Hematopoietic multipotent progenitor cell treated with erythropoietin and hydrocortisone succinate and interleukin-3 and kit ligand, for 6 days (in vitro differentiated cells): ENCODE data around the gene CENPB.

Experiments used
- DNase-seq: peaks from one replicate; pipeline ENCODE4 v3.0.0-alpha.2; 2015

The CENPB gene

DNA sequence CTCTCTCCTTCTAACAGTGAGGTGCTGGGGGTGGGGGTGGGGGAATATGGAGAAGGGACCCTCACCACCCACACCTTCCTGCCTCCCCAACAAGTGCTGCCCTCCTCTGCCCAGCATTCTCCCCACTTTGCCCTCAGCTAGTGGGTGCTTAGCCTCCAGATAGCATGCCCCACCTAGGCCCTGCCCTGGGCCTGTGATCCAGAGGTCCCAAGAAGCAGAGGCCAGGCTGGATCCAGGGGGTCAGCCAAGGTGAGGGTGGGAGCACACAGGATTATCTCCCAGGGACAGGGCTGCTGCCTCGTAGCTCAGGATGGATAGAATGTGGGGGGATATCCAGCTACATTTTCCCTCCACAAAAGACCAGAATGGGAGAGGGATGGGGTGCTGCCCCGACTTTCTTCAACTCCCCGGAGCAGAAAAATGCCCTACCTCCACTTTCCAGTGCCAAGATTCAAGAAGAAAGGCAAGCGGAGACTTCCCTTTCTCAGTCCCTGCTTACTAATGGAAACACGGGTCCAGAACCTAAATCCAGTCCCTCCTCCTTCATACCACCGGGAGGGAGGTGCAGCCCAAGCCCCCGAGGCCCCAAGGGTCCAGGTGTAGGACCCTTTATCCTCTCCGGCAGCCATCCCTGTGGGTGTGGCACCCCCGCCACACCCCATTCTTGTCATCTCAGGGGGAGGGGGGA, 20.0 kb downstream of the CENPB start:
- peak; percentile 38 for DNase-seq

DNA sequence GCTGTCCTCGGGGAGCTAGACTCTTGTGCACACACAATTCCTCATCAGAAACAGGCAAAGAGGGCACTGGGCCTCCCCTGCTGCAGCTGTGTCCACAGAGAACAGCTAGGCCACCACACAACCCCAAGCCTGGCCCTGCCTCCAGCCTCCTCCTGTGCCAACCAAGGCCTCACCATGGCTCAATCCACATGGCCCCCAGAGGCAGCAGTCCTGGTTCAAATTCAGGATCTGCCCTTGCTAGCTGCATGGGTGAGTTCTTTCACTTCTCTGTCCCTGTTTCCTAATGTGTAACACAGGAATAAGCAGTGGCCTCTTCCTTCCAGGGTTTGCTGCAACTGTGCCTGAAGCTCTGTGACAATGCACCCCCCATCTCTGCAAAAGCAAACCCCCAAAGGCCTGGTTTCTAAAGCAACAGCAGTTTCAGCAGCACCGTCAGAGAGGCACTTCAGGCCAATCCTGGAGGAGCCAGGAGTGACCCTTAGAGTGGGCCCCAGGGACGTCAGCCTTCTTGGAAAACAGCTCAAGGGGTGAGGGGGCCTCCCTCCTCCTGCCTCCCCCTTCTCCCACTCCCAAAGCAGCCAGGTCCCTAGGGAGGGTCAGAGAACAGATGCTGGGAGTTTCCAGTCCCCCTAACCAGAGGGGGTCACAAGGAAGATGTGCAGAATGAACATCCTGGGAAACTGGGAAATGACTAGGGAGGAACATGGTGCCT, 21.2 kb downstream of the CENPB start:
- DNase-seq: no peak

DNA sequence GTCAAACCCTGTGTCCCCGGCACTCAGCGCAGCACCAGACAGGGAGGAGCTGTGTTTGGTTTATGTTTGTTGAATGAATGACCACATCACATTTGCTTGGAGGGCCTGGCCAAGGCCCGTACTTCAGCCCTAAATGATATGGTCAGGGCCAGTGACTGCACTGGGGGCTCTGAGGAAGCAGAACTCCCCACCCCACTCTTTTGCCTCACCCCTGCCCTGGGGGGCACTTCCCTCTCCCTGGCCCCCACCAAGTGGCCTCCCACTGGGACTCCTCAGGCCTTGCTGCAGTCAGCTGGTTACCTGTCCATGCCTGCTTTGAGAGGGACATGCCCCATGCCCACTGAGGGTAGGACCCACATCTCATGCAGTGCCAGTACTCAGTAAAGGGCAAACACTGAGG, 21.9 kb downstream of the CENPB start:
- DNase-seq: no peak

DNA sequence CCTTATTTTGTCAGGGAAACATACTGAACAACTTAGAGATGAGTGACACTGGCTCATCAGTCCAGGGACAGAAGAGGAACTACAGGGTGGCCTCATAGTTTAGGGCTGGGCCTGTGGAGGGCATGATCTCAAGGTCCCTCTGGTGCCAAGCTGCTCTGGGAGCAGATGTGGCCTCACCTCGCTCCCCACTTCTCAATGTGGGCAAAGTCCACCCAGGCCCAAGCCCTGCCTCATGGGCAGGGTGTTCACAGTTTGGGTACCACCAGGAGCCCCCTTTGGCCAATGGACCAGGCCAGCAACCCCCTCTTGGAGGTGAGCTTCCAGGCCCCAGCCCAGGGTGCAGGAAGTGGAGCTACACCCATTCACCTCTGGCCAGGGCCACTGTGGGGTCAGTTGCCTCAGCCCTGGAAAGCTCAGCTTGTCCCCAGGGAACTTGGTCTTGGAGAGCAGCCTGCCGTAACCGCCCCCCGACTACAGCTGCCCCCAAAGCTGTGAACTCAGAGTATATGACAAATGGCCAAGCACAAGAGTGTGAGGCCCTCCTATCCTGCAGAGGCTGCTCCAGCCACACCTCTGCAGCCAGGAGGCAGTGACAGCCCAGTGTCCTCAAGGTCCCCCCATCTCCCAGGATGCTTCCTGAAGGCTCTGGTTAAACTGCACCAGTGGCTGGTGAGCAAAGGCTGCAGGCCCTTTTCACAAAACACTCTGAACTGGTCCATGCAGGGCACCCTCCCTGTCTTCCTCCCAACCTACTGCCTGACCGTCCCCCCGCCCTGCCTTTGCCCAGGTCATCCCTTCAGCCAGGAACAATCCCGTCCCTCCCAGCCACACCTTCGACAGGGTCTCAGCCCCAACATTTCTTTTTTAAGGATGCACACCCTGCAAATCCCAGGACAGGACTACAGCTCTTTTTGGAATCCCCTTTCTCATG, 22.6 kb downstream of the CENPB start:
- DNase-seq: no peak

DNA sequence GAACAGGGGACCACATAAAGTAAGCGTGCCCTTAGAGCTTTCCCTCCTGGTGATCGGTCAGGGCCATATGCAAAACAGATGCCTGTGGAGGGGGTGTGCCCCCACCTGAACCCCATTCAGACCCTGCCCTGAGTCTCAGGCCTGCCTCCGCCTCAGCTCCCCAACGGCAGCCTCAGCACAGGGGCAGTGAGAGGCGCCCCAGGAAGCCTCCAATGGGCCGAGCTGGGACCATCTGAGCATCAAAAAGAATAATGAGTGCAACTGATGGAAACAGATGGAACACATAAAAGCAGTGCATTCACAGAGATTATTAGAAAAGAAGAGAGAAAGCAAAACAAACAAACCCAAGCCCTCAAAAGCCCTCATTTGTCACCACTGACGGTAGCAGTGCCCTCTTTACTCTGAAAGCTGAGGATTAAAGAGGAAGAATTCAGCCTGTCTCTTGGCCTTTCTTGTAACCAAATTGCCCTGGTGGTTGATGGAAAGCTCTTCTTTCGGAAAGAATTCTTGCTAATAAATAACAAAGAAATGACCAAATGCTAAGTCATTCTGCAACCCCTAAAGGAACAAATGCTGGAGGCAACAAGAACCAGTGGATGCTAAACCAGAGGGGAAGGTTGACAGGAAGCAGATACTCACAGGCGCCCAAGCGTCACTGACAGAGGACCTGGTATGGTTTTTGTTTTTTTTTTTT, 25.7 kb downstream of the CENPB start:
- DNase-seq: no peak

DNA sequence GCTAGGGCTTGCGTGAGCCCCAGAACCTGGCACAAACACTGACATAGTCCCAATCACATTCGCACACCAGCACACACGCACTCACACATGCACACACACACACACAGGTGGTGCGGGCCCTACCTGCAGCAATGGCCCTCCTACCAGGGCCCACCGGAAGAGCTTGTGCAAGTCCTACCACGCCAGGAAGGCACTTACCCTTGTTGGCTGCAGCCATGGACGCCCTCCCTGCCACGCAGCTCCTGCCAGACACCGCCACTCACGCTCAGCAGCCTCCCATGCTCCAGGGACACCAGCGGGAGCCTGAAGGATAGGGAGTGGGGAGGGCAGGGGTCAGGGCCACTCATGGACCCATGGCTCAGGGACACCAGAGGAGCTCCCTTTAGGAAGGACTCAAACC, 26.7 kb downstream of the CENPB start:
- no peak for DNase-seq

DNA sequence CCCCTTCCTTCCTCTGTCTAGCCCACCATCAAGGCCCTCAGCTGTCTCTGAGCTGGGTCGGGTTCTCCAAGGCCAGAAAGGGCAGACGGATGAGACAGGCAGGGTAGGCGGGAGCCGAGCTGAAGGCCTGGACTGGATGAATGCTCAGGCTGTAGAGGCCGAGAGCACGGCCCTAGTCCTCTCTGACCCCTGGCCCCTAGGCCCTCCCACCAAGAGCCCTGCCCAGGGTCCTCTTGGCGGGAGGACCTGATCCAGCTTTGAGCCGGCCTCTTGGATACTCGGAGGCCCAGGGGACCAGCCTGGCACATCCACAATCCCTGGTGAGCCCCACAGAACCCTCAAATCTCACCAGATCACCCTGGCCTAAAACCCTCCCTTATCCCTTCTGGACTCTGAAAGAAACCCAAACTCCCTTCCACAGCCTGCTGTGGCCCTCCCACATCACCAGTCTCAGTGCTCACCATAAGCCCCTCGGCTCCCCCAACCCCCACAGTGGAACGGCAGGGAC, 27.2 kb downstream of the CENPB start:
- no peak for DNase-seq

DNA sequence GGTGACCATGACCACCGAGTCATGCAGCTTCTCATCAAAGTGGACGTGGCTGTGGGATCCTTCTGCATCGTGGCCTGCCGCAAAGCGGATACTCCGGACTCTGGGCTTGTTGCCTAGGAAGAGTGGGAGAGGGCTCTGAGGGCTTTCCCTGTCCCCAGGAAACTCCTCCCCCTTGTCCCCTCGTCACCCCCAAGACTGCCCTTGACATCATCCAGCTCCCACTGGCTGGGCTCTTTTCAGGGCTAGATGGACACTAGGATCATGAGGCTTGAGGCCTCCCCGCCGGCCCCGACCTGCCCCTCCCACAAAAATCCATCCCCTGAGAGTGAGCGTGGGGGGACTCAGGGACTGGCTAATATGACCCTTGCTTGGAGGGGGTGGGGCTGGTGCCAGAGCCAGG, 28.0 kb downstream of the CENPB start:
- no peak for DNase-seq

DNA sequence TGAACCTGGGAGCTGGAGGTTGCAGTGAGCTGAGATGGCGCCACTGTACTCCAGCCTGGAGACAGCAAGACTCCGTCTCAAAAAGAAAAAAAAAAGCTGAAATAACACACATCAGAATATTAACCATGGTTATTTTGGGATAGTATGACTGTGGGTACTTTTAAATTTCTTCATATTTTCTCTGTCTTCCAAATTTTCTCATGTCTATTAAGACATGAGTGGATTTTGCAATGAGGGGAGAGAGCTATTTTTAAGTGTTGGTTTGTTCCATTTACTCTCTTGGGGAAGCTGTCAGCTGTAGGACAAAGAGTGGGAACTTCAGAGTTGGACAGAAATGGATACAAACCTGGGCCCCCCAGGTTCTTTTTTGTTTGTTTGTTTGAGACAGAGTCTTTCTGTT, 29.3 kb downstream of the CENPB start:
- DNase-seq: no peak

DNA sequence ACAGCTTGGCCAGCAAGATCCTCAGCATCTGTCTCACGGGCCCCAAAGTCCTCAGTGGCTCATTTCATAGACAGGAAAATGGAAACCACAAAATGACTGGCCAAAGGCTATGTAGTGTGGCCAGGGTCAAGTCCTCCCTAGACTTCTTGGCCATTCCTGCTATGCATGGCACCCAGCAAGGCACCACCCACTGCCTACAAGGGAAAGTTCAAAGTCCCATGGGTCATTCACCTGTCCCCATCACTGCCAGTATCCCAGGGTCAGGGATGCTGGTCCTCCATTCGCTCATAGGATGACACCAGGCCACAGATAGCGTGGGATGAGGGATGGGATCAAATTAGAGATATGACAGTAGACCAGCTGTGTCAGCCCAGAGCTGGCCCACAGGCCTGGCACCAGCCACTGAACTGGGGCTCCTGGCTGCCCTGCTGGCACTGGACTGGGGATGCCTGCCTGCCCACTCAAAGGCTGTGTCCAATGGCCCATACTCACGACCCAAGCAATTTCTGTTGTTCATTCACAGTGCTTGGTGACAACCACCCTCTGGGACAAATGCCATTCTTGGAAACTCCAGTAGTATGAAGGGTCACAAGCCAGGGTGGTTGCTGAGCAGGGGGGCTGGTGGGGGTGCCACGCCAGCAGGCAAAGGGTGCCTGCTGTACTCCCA, 30.6 kb downstream of the CENPB start:
- DNase-seq: no peak

DNA sequence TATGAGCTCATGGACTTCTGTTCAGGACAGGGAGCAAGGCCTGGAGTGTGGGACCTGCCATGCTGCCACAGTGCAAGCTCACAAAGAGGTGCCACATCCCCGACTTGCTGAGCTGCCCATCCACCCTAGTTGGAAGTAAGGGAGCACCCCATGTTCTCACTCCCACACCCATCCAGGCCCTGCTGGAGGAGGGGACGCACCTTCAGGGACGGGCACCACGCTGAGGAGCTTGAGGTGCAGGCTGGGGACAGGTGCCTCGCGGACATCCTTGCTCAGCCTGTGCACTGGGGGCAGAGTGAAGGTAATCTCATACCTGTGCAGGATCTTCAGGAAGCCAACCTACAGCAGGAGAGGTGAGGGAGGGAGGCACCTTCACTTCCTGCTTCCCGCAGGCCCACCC, 31.3 kb downstream of the CENPB start:
- no peak for DNase-seq

DNA sequence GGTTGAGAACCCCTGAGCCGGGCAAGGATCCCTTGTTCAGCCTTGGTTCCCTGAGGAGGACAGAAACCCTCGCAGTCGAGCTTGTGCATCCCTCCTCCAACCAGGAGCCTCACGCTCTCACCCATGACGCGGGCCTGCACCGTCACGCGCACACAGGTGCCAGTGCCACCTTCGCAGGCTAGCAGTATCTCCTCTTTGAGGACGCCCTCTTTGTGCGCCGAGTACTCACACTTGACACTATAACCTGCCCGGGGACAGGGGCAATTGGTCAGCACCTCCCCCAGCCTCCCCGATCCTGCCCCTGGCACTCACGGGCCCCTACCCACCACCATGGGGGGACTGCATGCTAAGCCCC, 32.3 kb downstream of the CENPB start:
- no peak for DNase-seq

DNA sequence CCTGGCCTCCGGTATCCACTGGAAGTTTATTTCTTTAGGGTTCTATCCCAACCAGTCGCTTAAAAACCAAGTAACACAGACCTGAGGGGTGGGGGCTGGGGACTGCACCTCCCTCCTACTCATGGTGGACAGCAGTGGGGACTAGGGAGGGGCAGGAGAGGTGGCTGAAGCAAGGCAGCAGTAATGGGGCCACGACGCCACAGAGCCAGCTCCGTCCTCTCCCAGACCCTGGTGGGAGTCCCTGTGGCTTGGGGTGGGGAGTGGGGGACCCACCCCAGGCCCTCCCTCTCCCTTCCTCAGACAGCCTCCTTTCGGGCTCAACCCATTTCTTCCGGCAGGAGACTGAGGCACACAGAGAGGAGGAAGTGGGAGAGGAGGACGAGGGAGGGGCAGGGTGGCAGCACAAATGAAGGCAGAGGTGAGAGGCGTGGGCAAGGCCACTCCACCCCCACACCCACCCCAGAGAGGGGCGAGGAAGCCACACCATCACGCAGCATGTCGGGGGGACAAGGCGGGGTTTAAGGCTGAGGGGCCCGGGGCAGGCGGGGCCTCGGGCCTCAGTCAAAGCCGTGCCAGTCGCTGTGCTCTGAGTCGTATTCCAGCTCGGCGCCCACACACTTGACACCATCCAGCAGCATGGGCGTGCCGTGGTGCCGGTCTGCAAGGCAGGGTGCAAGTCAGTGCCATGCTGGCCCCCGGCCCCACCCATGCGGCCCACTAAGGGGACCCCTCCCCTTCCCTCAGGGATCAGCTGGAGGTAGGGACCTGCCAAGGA, 32.9 kb downstream of the CENPB start:
- DNase-seq: no peak

DNA sequence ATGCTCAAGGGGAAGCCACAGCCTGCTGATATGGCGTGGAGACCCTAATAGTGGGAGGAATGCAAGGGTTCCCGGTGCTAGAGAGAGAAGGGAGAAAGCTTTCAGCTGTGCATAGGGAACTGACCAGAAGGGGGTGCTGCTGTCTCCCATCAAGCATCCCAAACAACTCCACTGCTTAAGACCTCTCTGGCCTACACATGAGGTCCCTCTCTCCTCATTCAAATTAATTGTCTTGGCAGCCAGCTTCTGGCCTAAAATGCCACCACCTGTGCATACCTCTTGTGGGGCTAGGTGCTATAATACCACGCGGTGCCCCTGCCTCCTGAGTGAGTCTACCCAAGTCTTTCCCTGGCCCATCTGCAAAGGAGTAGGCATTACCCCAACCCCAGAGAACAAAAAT, 33.4 kb downstream of the CENPB start:
- peak; percentile 92 for DNase-seq

DNA sequence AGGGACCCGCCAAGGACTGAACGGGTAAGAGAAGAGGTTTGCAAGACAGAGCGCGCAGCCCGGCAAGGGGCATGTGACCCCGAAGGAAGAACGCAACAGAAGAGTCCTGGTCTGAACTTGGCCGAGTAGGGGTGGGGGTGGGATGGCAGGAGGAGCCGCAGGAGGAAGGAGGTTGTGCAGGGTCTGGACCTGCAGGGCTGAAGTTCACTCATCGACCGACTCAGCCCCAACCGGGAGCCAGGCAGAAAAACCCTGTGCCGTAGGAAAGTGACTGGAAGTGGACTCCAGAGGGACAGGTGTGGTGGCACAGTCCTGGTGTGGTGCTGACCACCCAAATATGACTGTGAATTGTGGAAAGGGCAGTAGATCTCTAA, 34.2 kb downstream of the CENPB start:
- no peak for DNase-seq

DNA sequence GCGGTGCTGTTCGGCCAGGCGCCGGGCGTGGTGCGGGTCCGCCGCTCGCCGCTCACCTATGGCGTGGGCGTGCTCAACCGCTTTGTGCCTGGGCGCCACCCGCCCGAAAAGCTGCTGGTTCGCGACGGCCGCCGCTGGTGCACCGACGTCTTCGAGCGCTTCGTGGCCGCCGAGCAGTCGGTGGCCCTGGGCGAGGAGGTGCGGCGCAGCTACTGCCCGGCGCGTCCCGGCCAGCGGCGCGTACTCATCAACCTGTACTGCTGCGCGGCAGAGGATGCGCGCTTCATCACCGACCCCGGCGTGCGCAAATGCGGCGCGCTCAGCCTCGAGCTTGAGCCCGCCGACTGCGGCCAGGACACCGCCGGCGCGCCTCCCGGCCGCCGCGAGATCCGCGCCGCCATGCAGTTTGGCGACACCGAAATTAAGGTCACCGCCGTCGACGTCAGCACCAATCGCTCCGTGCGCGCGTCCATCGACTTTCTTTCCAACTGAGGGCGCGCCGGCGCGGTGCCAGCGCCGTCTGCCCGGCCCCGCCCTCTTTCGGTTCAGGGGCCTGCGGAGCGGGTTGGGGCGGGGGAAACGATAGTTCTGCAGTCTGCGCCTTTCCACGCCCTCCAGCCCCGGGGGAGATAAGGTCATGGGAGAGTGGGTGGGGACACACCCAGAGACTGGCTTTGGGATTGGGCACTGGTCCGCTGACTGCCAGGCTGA, 34.7 kb downstream of the CENPB start:
- DNase-seq: peak; percentile 96

DNA sequence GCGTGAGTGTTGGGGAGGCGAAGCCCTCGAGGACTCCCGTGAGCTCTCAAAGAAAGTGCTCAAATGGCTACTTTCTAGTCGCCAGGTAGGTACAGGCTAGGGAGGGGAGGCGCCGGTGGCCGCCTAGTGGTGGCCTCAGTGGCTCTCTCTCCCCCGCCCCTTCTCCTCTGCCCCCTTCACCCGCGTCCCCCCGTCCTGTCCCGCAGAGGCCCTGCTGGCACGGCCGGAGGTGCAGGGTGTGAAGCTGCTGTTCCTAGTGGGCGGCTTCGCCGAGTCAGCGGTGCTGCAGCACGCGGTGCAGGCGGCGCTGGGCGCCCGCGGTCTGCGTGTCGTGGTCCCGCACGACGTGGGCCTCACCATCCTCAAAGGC, 35.2 kb downstream of the CENPB start:
- DNase-seq: no peak

DNA sequence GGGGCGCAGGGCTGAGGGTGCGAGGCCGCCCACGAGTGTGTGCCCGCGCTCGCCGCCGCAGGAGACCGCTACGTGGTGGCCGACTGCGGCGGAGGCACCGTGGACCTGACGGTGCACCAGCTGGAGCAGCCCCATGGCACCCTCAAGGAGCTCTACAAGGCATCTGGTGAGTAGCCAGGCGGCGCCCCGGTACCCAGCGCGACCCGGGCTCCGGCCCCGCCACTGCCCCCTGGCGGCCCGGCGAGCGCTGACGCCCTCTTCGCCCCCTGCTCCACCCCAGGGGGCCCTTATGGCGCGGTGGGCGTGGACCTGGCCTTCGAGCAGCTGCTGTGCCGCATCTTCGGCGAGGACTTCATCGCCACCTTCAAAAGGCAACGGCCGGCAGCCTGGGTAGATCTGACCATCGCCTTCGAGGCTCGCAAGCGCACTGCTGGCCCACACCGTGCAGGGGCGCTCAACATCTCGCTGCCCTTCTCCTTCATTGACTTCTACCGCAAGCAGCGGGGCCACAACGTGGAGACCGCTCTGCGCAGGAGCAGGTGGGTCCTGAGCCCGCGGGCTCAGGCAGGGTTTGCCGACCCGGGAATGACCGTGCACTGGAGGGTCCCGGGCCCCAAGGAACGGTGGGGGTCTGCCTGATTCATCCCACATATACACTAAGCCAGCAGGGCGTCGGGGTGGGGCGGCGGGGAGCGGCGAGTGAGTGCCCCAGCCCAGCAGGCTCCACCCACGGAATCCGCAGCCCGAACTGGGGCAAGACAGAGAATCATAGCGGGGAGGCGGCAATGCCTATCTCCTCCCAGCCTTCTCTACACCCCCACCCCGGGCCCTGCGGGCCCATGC, 36.6 kb downstream of the CENPB start:
- peak; percentile 71 for DNase-seq

DNA sequence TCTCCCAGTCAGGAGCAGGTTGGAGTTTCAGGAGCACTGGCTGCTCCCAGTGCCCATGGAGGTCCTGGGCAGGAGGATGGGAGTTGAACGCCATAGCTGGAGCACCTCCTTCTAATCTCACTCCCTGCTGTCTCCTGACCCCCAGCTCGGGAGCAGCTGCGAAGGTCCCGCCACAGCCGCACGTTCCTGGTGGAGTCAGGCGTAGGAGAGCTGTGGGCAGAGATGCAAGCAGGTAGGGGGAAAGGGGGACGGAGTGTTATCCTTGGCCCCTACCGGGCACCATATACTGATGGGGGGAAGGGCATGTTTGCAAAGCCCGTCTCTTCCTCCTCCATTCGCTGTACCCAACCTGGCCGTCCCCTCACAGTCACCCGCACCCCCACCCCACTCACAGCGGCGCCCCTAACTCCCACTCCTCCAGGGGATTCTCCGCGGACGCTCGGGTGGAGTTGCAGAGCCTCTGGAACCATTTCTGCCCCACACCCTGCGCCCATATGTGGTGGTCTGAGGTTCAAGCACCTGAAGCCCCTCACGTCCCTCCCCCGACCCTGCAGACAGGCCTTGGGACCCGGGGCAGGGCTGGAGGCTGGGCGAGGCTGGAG, 37.4 kb downstream of the CENPB start:
- DNase-seq: no peak

DNA sequence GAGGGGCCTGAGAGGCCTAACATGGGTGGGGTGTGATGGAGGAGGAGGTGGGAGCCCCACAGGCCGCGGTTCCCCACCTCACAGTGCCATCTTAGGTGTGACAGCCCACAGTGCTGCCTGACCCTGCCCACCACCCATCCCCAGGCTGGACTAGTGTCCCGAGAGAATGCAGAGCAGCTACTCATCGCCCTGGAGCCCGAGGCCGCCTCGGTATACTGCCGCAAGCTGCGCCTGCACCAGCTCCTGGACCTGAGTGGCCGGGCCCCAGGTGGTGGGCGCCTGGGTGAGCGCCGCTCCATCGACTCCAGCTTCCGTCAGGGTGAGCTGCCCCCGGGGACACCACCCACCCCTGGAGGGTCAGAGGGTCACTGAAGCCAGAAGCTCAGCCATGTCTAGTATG, 38.5 kb downstream of the CENPB start:
- no peak for DNase-seq
